Midbrain (tissue), 1 donor: ENCODE measurements around the gene UTS2B.

Experiments
- DNase-seq: peaks from one replicate; lab custom pipeline; 2025; lab: John Stamatoyannopoulos, UW

The UTS2B gene

GRCh38 chr3:191321019-191321767 is 9.1 kb downstream of the UTS2B start:
- DNase-seq, result no peak

GRCh38 chr3:191320316-191320715 is 10.0 kb downstream of the UTS2B start:
- DNase-seq, result no peak

GRCh38 chr3:191316876-191317603 is 13.3 kb downstream of the UTS2B start:
- DNase-seq, result no peak

- DNase-seq, result no peak
Measured at GRCh38 chr3:191314109-191314728, 16.1 kb downstream of the UTS2B start.

GRCh38 chr3:191313296-191313695 is 17.0 kb downstream of the UTS2B start:
- no peak for DNase-seq

- no peak for DNase-seq
Measured at GRCh38 chr3:191307341-191307740, 23.0 kb downstream of the UTS2B start.

GRCh38 chr3:191306428-191306827 is 23.9 kb downstream of the UTS2B start:
- no peak for DNase-seq

GRCh38 chr3:191303596-191303995 is 26.7 kb downstream of the UTS2B start:
- no peak for DNase-seq

- DNase-seq, result no peak
Measured at GRCh38 chr3:191302451-191302850, 27.9 kb downstream of the UTS2B start.

- no peak for DNase-seq
Measured at GRCh38 chr3:191301782-191302411, 28.4 kb downstream of the UTS2B start.

- no peak for DNase-seq
Measured at GRCh38 chr3:191301017-191301416, 29.3 kb downstream of the UTS2B start.

GRCh38 chr3:191300422-191300821 is 29.9 kb downstream of the UTS2B start:
- DNase-seq, result no peak

GRCh38 chr3:191298846-191299245 is 31.5 kb downstream of the UTS2B start:
- DNase-seq, result no peak

- no peak for DNase-seq
Measured at GRCh38 chr3:191296041-191296541, 34.2 kb downstream of the UTS2B start.

- no peak for DNase-seq
Measured at GRCh38 chr3:191294291-191294690, 36.0 kb downstream of the UTS2B start.

GRCh38 chr3:191292243-191293015 is 37.9 kb downstream of the UTS2B start:
- DNase-seq, result no peak

GRCh38 chr3:191290311-191291025 is 39.9 kb downstream of the UTS2B start:
- DNase-seq, result no peak

- DNase-seq, result no peak
Measured at GRCh38 chr3:191283400-191283799, 46.9 kb downstream of the UTS2B start.

GRCh38 chr3:191282251-191283185 is 47.8 kb downstream of the UTS2B start:
- no peak for DNase-seq

GRCh38 chr3:191280882-191281281 is 49.4 kb downstream of the UTS2B start:
- no peak for DNase-seq
